ENCODE results near the gene LMOD1. TPM values are rescaled to one million over a fixed set of nuclear protein-coding genes. Genes with fewer than 3 reads are reported as not detected.

LMOD1 gene
- 10.1 TPM for polyA plus RNA-seq (2013, experiment 1 of 2)
- polyA plus RNA-seq (2013, experiment 2 of 2), result 9.6 TPM

DNA sequence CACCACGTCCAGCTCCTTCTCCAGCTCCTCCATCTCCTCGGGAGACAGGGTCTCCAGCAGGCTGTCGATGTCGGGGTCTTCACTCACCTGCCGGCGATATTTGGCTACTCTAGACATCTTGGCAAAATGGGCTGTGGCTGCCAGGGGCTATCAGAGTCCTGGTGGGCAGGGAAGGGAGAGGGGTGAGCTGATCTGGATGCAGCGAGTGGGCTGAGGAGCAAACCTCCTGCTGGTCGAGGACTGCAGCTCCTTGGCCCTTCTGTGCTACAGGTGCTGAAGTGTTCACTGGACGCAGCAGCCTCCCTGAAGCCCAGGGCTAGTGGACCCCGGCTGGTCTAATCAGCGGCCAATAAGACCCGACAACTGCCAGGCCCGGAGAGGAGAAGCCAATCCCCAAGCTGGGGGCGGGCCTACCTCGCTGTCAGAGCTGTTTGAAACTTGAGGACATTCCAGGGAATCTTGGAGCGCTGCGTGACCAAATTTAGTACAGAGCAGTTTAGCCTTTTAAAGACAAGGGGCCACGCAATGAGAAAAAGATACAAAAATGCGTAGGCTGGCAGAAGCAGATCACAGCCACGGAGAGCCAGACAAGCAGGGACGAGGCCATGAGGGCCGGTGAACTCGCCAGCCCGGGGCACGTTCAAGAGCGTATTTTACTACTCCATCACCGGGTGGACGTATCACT lies at the start of gene LMOD1:
Gene LMOD1 (minus strand): TSS at position 325 of the 685 bp plus-strand sequence. CDS start 208 bp downstream, at position 117.
- peak within 1 kb of the TSS; percentile 81 to 84 for H3K18ac ChIP-seq (ENCODE audit: low read depth in 1 of 2, low read length in 2 of 2)
- H3K23ac ChIP-seq (ENCODE audit: low read length in 2 of 2), result peak within 1 kb of the TSS; percentile 27 to 72
- H4K8ac ChIP-seq (ENCODE audit: low read length), result peak within 1 kb of the TSS; percentile 69
- no peak within 1 kb of the TSS for H2BK5ac ChIP-seq (ENCODE audit: low read depth, low read length, poor library complexity, severe bottlenecking)
- whole genome bisulfite sequencing, result 5% methylated on average over 26 of the region's 28 CpGs
- H3K4me2 ChIP-seq (ENCODE audit: low read length, poor library complexity, severe bottlenecking), result peak within 1 kb of the TSS; percentile 85
- H2AK5ac ChIP-seq (ENCODE audit: low read length, severe bottlenecking), result peak within 1 kb of the TSS; percentile 47
- H3K4me1 ChIP-seq (ENCODE audit: control insufficient read depth, insufficient read depth, low read depth, low read length), result peaks cover 14% of the 10 kb centered on the region
- peak within 1 kb of the TSS in 1 of 2 experiments; percentile 3 for H3K14ac ChIP-seq (ENCODE audit: low read length in 2 of 2)
- H2BK15ac ChIP-seq (ENCODE audit: low read depth, poor library complexity, severe bottlenecking), result no peak within 1 kb of the TSS
- H2BK12ac ChIP-seq (ENCODE audit: low read length in 2 of 2), result peak within 1 kb of the TSS; percentile 86 to 91
- H4K91ac ChIP-seq (ENCODE audit: low read length), result peak within 1 kb of the TSS; percentile 67
- peak within 1 kb of the TSS; percentile 84 for H3K9ac ChIP-seq (ENCODE audit: low read length)
- peak within 1 kb of the TSS; percentile 81 for H2BK120ac ChIP-seq (ENCODE audit: low read depth, low read length)
- no peaks in the 10 kb centered on the region for H3K79me1 ChIP-seq (replicated peaks; ENCODE audit: low read length, poor library complexity, severe bottlenecking)
- H3K4ac ChIP-seq (ENCODE audit: low read depth in 1 of 2, low read length in 2 of 2), result peak within 1 kb of the TSS; percentile 36 to 93
- H3K9me3 ChIP-seq (ENCODE audit: control insufficient read depth, low read length), result no peaks in the 10 kb centered on the region
- H3K4me3 ChIP-seq (ENCODE audit: insufficient read depth in 1 of 2, low read depth in 1 of 2, low read length in 2 of 2), result peak within 1 kb of the TSS; percentile 31 to 85
- peak within 1 kb of the TSS; percentile 81 for H3K27ac ChIP-seq (ENCODE audit: low read length, poor library complexity, severe bottlenecking)
- no peaks in the 10 kb centered on the region for H3K27me3 ChIP-seq (ENCODE audit: control insufficient read depth in 1 of 2, insufficient read depth in 1 of 2, low read length in 2 of 2)
- H3K36me3 ChIP-seq (ENCODE audit: control insufficient read depth in 1 of 2, insufficient read depth in 2 of 2, low read depth in 1 of 2, low read length in 2 of 2), result no peaks in the 10 kb centered on the region
- peak; percentile 96 for DNase-seq
- H2AFZ ChIP-seq (ENCODE audit: low read depth, low read length), result peak within 1 kb of the TSS; percentile 76

DNA sequence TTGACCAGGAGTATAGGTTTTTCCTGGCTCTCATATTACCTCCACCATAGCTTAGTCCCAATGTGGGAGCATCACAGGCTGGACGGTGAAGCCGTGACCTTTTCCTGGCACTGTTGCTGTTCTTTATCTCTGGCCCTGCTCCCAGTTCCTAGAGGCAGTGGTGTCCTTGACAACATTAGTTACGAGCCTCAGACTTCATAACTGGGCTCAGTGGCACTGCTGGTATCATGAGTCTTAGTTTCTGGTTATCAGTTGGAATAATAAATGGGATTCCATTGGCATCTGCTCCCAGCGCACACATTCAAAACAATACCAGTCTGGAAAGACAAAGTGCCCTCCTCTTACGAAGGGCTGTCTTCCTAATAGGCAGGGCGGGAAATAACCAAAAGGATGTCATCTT lies 44.1 kb upstream of the LMOD1 start:
- DNase-seq, result no peak
- no peak overlapping the region for H3K18ac ChIP-seq (ENCODE audit: low read depth in 1 of 2, low read length in 2 of 2)
- no peak overlapping the region for H2BK15ac ChIP-seq (ENCODE audit: low read depth, poor library complexity, severe bottlenecking)
- no peaks in the 10 kb centered on the region for H3K9me3 ChIP-seq (ENCODE audit: control insufficient read depth, low read length)
- peaks cover 3% of the 10 kb centered on the region for H3K4me1 ChIP-seq (ENCODE audit: control insufficient read depth, insufficient read depth, low read depth, low read length)
- no peaks in the 10 kb centered on the region for H3K27me3 ChIP-seq (ENCODE audit: control insufficient read depth in 1 of 2, insufficient read depth in 1 of 2, low read length in 2 of 2)
- H3K27ac ChIP-seq (ENCODE audit: low read length, poor library complexity, severe bottlenecking), result no peak overlapping the region
- H4K8ac ChIP-seq (ENCODE audit: low read length), result no peak overlapping the region
- WGBS, result 87% methylated on average over 6 of the region's 6 CpGs
- no peak overlapping the region for H3K4ac ChIP-seq (ENCODE audit: low read depth in 1 of 2, low read length in 2 of 2)
- no peak overlapping the region for H2BK5ac ChIP-seq (ENCODE audit: low read depth, low read length, poor library complexity, severe bottlenecking)
- H3K79me1 ChIP-seq (replicated peaks; ENCODE audit: low read length, poor library complexity, severe bottlenecking), result peaks cover 21% of the 10 kb centered on the region
- no peak overlapping the region for H3K4me3 ChIP-seq (ENCODE audit: insufficient read depth in 1 of 2, low read depth in 1 of 2, low read length in 2 of 2)
- H3K23ac ChIP-seq (ENCODE audit: low read length in 2 of 2), result no peak overlapping the region
- no peak overlapping the region for H3K14ac ChIP-seq (ENCODE audit: low read length in 2 of 2)
- no peak overlapping the region for H2AK5ac ChIP-seq (ENCODE audit: low read length, severe bottlenecking)
- H4K91ac ChIP-seq (ENCODE audit: low read length), result no peak overlapping the region
- H2BK12ac ChIP-seq (ENCODE audit: low read length in 2 of 2), result no peak overlapping the region
- no peak overlapping the region for H3K9ac ChIP-seq (ENCODE audit: low read length)
- no peak overlapping the region for H2BK120ac ChIP-seq (ENCODE audit: low read depth, low read length)
- H3K4me2 ChIP-seq (ENCODE audit: low read length, poor library complexity, severe bottlenecking), result no peak overlapping the region
- H3K36me3 ChIP-seq (ENCODE audit: control insufficient read depth in 1 of 2, insufficient read depth in 2 of 2, low read depth in 1 of 2, low read length in 2 of 2), result peaks cover 35 to 64% of the 10 kb centered on the region in 2 experiments
- H2AFZ ChIP-seq (ENCODE audit: low read depth, low read length), result no peak overlapping the region

DNA sequence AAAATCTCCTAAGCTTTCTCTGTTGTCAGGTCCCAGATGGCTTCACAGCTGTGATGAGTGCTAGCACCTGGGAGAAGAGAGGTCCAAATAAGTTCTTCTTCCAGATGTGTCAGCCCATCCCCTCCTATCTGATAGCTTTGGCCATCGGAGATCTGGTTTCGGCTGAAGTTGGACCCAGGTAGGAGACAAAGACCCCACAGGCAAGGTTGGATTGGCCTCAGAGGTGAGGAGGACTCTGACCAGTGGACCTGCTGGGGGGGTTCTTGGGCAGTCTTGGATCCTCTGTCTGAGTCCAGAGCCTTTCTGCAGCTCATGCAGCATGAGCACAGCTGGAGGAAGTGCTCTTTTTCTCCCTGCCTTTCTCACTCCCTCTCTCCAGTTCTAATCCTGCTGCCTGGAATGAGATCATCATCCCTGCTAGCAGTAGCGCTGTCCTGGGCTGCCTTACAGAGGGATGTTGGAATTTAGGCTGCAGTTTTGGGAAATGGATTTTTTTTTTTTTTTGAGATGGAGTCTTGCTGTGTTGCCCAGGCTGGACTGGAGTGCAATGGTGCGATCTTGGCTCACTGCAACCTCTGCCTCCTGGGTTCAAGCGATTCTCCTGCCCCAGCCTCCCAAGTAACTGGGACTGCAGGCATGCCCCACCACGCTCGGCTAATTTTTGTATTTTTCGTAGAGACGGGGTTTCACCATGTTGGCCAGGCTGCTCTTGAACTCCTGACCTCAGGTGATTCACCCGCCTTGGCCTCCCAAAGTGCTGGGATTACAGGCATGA lies 43.2 kb upstream of the LMOD1 start:
- H4K91ac ChIP-seq (ENCODE audit: low read length), result no peak overlapping the region
- no peak overlapping the region for H2BK15ac ChIP-seq (ENCODE audit: low read depth, poor library complexity, severe bottlenecking)
- peaks cover 21% of the 10 kb centered on the region for H3K79me1 ChIP-seq (replicated peaks; ENCODE audit: low read length, poor library complexity, severe bottlenecking)

DNA sequence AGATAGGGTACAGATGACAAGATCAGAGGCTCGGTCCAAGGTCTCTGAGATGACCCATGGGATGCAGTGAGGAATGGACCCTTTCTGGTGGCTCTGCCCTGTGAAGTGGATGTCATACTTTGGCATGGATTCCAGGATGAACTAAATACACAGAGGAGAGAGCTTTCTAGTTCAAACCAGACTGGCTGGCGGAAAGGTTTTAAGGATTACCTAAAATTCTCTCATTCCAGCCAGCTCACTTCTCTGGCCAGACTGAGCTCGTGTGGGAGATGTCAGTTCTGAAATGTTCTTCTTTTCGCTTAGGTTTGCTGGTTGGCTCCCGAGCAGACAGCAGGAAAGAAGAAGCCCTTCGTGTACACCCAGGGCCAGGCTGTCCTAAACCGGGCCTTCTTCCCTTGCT lies 42.3 kb upstream of the LMOD1 start:
- Histone ChIP-seq H3K4me1 (ENCODE audit: control insufficient read depth, insufficient read depth, low read depth, low read length) (peaks cover 13% of the 10 kb centered on the region), H3K23ac (ENCODE audit: low read length in 2 of 2) (no peak overlapping the region), H3K18ac (ENCODE audit: low read depth in 1 of 2, low read length in 2 of 2) (no peak overlapping the region), H3K4me2 (ENCODE audit: low read length, poor library complexity, severe bottlenecking) (no peak overlapping the region), H3K9me3 (ENCODE audit: control insufficient read depth, low read length) (no peaks in the 10 kb centered on the region), H3K14ac (ENCODE audit: low read length in 2 of 2) (no peak overlapping the region), H2BK12ac (ENCODE audit: low read length in 2 of 2) (no peak overlapping the region), H2BK120ac (ENCODE audit: low read depth, low read length) (no peak overlapping the region), H4K91ac (ENCODE audit: low read length) (no peak overlapping the region), H3K9ac (ENCODE audit: low read length) (peak overlapping the region; percentile 55), H4K8ac (ENCODE audit: low read length) (no peak overlapping the region), H3K79me1 (replicated peaks; ENCODE audit: low read length, poor library complexity, severe bottlenecking) (peaks cover 17% of the 10 kb centered on the region), H2BK15ac (ENCODE audit: low read depth, poor library complexity, severe bottlenecking) (no peak overlapping the region), H3K27me3 (ENCODE audit: control insufficient read depth in 1 of 2, insufficient read depth in 1 of 2, low read length in 2 of 2) (no peaks in the 10 kb centered on the region), H3K36me3 (ENCODE audit: control insufficient read depth in 1 of 2, insufficient read depth in 2 of 2, low read depth in 1 of 2, low read length in 2 of 2) (peaks cover 28 to 47% of the 10 kb centered on the region in 2 experiments), H3K4ac (ENCODE audit: low read depth in 1 of 2, low read length in 2 of 2) (no peak overlapping the region), H3K27ac (ENCODE audit: low read length, poor library complexity, severe bottlenecking) (no peak overlapping the region), H2AK5ac (ENCODE audit: low read length, severe bottlenecking) (no peak overlapping the region), H3K4me3 (ENCODE audit: insufficient read depth in 1 of 2, low read depth in 1 of 2, low read length in 2 of 2) (no peak overlapping the region), H2BK5ac (ENCODE audit: low read depth, low read length, poor library complexity, severe bottlenecking) (no peak overlapping the region), H2AFZ (ENCODE audit: low read depth, low read length) (no peak overlapping the region)
- no peak for DNase-seq
- 98% methylated on average over 6 of the region's 7 CpGs for WGBS

More for the DNA sequence above, 43.2 kb upstream of the LMOD1 start:
- Histone ChIP-seq H3K23ac (ENCODE audit: low read length in 2 of 2) (no peak overlapping the region), H3K4me3 (ENCODE audit: insufficient read depth in 1 of 2, low read depth in 1 of 2, low read length in 2 of 2) (no peak overlapping the region), H2BK12ac (ENCODE audit: low read length in 2 of 2) (no peak overlapping the region), H3K4me1 (ENCODE audit: control insufficient read depth, insufficient read depth, low read depth, low read length) (peaks cover 9% of the 10 kb centered on the region), H3K27ac (ENCODE audit: low read length, poor library complexity, severe bottlenecking) (no peak overlapping the region), H3K9ac (ENCODE audit: low read length) (no peak overlapping the region), H3K14ac (ENCODE audit: low read length in 2 of 2) (no peak overlapping the region), H3K18ac (ENCODE audit: low read depth in 1 of 2, low read length in 2 of 2) (no peak overlapping the region), H3K4me2 (ENCODE audit: low read length, poor library complexity, severe bottlenecking) (no peak overlapping the region), H4K8ac (ENCODE audit: low read length) (no peak overlapping the region), H3K27me3 (ENCODE audit: control insufficient read depth in 1 of 2, insufficient read depth in 1 of 2, low read length in 2 of 2) (no peaks in the 10 kb centered on the region), H3K4ac (ENCODE audit: low read depth in 1 of 2, low read length in 2 of 2) (no peak overlapping the region), H3K9me3 (ENCODE audit: control insufficient read depth, low read length) (no peaks in the 10 kb centered on the region), H2BK5ac (ENCODE audit: low read depth, low read length, poor library complexity, severe bottlenecking) (no peak overlapping the region), H2AFZ (ENCODE audit: low read depth, low read length) (no peak overlapping the region), H3K36me3 (ENCODE audit: control insufficient read depth in 1 of 2, insufficient read depth in 2 of 2, low read depth in 1 of 2, low read length in 2 of 2) (peaks cover 33 to 57% of the 10 kb centered on the region in 2 experiments), H2BK120ac (ENCODE audit: low read depth, low read length) (no peak overlapping the region), H2AK5ac (ENCODE audit: low read length, severe bottlenecking) (no peak overlapping the region)
- no peak for DNase-seq
- WGBS, result 96% methylated on average over 10 of the region's 10 CpGs
